Stimulated activated CD4-positive, alpha-beta T cell treated with anti-CD3 and anti-CD28 coated beads, Interleukin-12 subunit alpha, Interleukin-12 subunit beta, amount 100 ng/mL, for 48 hours (primary cell): ENCODE measurements around the gene CILP2.

Source experiments
- DNase-seq, 3 donors: peaks; one replicate each; pipeline ENCODE4 v3.0.0-alpha.2; 2020; ENCODE audit warnings: low read depth in 2 of 3, low spot score in 1 of 3

Gene CILP2

GRCh38 chr19:19504754-19505668, 33.1 kb upstream of the CILP2 start:
- no peak for DNase-seq

GRCh38 chr19:19505669-19506326, 32.3 kb upstream of the CILP2 start:
- no peak for DNase-seq

- DNase-seq, result no peak
These were observed 31.5 kb upstream of the CILP2 start for GRCh38 chr19:19506592-19506991.

- no peak for DNase-seq
These were observed 30.7 kb upstream of the CILP2 start for GRCh38 chr19:19507354-19507753.

GRCh38 chr19:19508217-19508616, 29.8 kb upstream of the CILP2 start:
- DNase-seq, result no peak

GRCh38 chr19:19510432-19510831, 27.6 kb upstream of the CILP2 start:
- no peak for DNase-seq

- DNase-seq, result no peak
These were observed 24.4 kb upstream of the CILP2 start for GRCh38 chr19:19513682-19514081.

GRCh38 chr19:19514215-19514657, 23.8 kb upstream of the CILP2 start:
- DNase-seq, result no peak

GRCh38 chr19:19514881-19515641, 23.0 kb upstream of the CILP2 start, which contains the start of gene TSSK6:
Gene TSSK6, minus strand, starts transcription at chr19:19515548. Its CDS starts 121 bp downstream, at chr19:19515427.
- no peak for DNase-seq

- peak; percentile 86 to 97 (median 89) for DNase-seq
These were observed 22.2 kb upstream of the CILP2 start, which contains the start of gene NDUFA13 for GRCh38 chr19:19515642-19516519. Gene NDUFA13, plus strand, starts transcription at chr19:19516225. Its CDS starts 14 bp downstream, at chr19:19516239.

- no peak for DNase-seq
These were observed 20.8 kb upstream of the CILP2 start for GRCh38 chr19:19517235-19517619.

- DNase-seq, result no peak
These were observed 17.1 kb upstream of the CILP2 start for GRCh38 chr19:19520989-19521388.

- no peak for DNase-seq
These were observed 14.9 kb upstream of the CILP2 start for GRCh38 chr19:19523177-19523576.

GRCh38 chr19:19524053-19524452, 14.0 kb upstream of the CILP2 start:
- DNase-seq, result no peak

- no peak for DNase-seq
These were observed 12.3 kb upstream of the CILP2 start for GRCh38 chr19:19525611-19526380.

- no peak for DNase-seq
These were observed 11.3 kb upstream of the CILP2 start for GRCh38 chr19:19526581-19527370.

GRCh38 chr19:19527371-19527656, 10.8 kb upstream of the CILP2 start:
- DNase-seq, result no peak

GRCh38 chr19:19527674-19528625, 10.1 kb upstream of the CILP2 start:
- no peak for DNase-seq
